Upper lobe of left lung (tissue), 4 donors: Measurements from ENCODE around the gene MCF2L2.

Experiments used
- CTCF ChIP-seq, 6 experiments: fragments of 450-650 bp in 4 of 6; fragments of 200-600 bp in 2 of 6; sonication (generic) in 2 of 6; IDR thresholded peaks; one replicate each; pipeline ENCODE4 v1.5.1; 2016 to 2019; ENCODE audit warnings: antibody characterized with exemption in 6 of 6
- POLR2A ChIP-seq, 4 donors: fragments of 450-650 bp; IDR thresholded peaks; one replicate each; pipeline ENCODE4 v1.5.1; 2016 to 2017; ENCODE audit warnings: antibody characterized with exemption in 4 of 4, mild to moderate bottlenecking in 2 of 4

DNA sequence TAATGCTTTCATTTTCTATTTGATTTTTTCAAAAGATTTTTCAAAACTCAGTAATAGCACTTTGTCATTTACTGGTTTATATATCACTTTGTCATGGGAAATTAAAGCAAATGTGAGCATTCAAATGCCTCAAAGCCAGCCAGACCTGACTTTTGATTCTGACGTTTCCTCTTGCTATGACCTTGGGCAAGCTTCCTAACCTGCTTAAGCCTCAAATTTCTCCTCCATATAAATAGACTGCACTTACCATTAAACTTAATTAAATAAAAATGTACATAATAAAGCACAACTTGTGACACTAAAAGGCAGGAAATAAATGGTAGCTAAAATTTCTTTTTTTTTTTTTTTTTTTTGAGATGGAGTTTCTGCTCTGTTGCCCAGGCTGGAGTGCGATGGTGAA lies 19.2 kb downstream of the MCF2L2 start:
- TF ChIP-seq CTCF (IDR thresholded peaks at IDR 0.05) (no peak), POLR2A (IDR thresholded peaks at IDR 0.05) (no peak)
